T follicular helper cell (primary cell): ENCODE data around the gene PTPRB.
"Not testable (repeated sequence)": the region's sequence is repeated elsewhere in the genome, so short reads cannot be mapped to it uniquely, and the experiment has no call there.

Experiments
- DNase-seq: peaks from one replicate; pipeline ENCODE4 v3.0.0-alpha.2; 2020; ENCODE audit warnings: low read depth

PTPRB gene

DNA sequence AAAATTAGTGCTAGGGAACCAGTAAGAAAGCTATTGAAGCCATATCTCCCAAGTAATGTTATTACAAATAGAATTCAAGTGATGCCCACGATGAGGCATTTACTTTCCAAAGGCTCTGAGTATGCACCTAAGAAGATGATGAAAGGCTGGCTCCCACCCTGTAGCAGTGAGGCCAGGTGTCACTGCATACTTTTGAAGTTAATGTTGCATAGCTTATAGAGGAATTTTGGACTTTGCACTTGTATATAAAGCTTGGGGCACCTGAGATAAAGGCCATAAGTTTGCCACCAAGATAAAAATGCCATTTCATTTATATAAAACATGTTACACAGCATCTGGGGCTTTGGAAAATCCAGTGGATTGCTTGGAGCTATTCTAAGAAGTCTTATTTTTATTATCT, 96.2 kb downstream of the PTPRB start:
- DNase-seq: no peak

DNA sequence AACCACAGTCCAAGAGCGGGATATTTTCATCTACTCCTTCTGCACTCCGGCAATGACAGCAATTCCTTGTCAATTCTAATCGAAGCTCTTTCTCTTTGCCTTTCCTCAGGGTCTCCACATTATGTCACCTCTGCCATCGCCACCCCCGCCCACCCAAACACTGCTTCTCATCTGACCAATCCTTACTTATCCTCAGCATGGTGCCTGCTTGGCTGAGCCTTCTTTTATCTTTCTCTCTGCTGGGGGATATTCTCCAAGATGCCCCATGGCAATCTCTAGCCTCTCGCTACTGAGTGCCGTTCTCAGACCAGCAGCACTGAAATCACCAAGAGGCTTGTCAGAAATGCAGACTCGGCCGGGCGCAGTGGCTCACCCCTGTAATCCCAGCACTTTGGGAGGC, 100.6 kb downstream of the PTPRB start:
- no peak for DNase-seq

DNA sequence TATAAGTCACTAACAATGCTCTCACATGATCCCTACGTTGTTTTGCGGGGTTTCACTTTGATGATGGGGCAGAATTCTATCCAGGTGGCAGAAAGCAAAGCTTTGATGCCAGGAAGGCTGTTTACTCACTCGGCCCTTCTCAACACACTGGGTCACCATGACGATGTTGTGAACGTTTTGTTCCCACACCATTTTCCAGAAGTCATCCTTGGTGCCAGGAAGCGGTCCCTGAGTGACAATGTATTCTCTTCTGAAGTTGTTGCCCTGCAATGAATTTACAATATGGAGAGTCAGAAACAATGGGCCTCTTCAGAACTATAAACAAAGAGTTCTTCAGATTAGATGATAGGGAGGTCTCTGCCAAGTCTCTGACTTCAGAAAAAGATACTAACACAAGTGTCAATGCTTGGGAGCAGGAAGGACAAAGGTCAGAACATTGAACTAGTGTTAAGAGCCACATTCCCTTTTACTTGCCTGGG, 101.3 kb downstream of the PTPRB start:
- DNase-seq: no peak

DNA sequence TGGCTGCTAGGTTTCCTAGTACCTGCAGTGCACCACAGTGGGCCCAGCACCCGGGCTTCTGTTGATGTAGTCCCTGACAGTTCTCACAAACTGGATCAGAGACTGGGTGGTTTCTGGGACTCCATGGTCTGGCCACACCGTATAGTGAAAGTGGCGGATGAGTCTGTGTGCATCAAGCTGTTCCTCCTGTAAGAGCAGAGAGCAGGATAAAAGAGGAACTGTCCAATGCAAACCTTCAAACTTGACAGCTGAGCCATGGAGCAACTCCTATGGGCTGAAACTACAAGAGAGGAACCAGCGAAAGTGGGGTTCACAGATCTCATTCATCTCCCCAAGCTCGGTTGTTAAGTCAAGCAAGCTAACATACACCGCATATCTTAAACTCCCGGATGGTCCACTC, 102.8 kb downstream of the PTPRB start:
- no peak for DNase-seq

DNA sequence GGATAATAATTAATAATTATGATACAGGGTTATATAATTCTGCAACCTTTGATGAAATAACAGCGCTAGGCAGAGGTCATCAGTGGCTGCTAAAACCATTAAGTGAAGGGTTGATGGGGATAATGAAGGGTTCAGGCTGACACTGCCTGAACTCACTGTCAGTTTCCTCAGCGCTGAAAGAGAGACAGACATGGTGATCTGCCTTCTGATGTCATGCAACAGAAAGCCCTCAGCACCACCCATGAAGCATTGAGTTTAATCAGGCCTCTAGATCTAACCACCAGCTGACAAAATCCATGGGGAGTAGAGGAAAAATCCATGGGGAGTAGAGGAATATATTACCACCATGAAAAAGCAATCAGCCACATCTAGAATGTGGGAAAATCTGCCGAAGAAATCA, 107.6 kb downstream of the PTPRB start:
- DNase-seq: no peak

DNA sequence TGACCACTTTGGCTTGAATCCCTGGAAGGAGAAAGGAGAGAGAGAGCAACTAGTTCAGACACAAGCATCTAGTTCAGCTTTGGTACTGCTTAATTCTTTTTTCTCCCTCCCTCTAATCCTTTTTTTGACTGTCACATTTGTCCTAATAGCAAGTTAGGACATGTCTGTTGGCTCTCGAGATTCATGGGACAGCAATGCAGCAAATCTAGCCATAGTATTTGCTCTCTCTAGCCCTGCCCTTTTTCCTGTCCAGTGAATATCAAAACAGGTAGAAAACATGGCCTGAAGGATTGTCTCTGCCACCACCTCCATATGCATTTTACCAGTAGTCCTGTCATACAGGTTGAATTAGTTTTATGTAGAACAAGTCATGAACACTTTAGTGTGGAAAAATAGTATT, 116.4 kb downstream of the PTPRB start:
- DNase-seq: no peak

DNA sequence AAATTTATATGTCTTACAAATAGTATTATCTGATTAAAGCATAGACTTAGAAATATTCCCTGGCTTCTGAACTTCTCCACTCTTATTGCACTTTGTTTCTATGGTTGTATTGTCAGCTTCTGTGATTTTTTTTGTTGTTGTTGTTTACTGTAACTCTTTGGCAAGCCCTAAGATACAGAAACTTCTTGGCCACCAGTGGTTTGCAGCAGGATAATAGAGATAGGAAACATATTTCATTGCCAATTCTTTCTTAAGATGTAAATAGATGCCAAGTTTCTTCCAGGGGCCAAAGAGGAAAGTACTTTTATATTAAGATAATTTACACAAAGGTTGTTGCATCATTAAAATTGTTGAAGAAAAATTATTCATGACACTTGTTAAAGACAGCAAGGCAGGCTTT, 123.8 kb downstream of the PTPRB start:
- DNase-seq: no peak

DNA sequence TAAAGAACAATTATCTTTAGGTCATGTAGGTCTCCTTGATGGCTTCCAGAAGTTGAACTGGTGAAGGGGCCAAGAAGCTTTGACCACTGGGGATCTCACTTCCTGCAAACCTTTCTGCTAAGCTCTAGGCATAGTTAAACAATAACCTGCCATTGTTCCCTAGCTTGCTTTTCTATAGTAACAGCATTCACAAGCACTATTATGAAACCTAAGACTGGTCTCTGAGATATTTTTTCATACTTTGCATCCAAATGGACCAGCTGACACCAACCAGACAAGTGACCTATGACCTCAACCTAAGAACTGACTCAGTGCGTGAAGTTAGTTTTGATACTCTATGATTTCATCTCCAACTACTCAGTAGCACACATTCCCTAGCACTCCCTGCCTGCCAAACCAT, 129.1 kb downstream of the PTPRB start:
- DNase-seq: no peak

DNA sequence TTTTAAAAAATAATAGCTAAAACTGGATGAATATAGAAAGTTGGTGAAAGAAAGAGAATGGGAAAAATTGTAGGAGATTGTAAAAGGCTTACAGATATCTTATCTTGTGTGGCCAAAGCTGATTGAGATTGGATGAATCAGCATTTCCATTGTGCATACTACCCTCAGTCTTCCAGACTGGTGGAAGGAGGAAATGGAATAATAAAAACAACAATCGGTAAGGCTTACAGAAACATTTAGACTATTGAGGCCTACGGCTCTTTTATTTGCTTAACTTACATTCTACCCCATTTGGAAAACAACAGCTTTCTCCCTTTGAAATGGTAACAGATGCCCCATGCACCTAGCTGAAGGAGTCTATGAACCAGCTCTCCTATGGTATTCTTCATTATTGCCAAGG, 129.8 kb downstream of the PTPRB start:
- no peak for DNase-seq

DNA sequence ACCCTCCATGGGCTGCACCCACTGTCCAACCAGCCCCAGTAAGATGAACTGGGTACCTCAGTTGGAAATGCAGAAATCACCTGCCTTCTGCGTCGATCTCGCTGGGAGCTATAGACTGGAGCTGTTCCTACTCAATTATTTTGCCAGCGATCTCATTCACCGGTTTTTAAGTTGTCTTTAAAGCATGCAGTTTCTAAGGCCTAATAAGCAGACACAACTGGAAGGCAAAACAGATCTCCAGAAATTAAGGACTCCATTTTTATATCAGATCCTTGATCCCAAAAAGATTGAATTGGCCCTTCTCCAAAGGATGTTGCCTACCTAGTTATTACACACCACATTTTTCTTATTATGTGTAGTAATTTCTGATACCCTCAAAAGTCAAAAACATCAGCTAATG, 139.7 kb downstream of the PTPRB start:
- no peak for DNase-seq

DNA sequence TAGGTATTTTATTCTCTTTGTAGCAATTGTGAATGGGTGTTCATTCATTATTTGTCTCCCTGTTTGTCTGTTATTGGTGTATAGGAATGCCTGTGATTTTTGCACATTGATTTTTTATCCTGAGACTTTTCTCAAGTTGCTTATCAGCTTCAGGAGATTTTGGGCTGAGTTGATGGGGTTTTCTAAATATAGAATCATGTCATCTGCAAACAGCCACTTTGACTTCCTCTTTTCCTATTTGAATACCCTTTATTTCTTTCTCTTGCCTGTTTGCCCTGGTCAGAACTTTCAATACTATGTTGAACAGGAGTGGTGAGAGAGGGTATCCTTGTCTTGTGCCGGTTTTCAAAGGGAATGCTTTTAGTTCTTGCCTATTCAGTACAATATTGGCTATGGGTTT, 144.3 kb downstream of the PTPRB start:
- DNase-seq: not testable (repeated sequence)

DNA sequence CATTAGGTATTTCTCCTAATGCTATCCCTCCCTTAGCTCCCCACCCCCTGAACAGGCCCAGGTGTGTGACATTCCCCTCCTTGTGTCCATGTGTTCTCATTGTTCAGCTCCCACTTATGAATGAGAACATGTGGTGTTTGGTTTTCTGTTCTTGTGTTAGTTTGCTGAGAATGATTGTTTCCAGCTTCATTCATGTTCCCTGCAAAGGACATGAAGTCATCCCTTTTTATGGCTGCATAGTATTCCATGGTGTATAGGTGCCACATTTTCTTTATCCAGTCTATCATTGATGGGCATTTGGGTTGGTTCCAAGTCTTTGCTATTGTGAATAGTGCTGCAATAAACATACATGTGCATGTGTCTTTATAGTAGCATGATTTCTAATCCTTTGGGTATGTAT, 146.3 kb downstream of the PTPRB start:
- not testable (repeated sequence) for DNase-seq

DNA sequence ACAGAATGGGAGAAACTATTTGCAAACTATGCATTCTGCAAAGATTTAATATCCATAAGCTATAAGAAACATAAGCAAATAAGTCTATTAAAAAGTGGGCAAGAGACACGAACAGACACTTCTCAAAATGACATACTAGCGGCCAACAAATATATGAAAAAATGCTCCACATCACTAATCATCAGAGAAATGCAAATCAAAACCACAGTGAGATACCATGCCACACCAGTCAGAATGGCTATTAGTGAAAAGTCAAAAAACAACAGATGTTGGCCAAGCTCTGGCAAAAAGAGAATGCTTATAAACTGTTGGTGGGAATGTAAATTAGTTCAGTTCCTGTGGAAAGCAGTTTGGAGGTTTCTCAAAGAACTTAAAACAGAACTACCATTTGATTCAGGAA, 149.8 kb downstream of the PTPRB start:
- no peak for DNase-seq

DNA sequence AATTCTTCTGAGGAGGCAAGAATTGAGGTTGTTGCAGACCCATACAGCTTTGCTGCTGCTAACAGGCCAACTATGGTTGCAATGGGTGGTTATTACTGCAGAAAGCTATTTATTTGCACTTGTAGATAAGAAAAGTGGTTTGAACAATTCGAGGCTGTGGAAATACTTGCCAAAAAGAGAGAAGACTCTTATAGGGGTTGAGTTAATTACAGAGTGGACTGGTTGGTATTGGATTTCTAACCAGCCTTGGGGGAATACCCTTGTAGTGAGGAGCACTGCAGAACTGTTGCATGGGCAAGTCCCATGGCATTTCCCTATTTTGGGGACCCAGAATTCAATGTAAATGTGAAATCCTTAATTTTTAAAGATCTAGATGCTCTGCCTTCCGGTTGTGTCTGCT, 150.6 kb downstream of the PTPRB start:
- no peak for DNase-seq

DNA sequence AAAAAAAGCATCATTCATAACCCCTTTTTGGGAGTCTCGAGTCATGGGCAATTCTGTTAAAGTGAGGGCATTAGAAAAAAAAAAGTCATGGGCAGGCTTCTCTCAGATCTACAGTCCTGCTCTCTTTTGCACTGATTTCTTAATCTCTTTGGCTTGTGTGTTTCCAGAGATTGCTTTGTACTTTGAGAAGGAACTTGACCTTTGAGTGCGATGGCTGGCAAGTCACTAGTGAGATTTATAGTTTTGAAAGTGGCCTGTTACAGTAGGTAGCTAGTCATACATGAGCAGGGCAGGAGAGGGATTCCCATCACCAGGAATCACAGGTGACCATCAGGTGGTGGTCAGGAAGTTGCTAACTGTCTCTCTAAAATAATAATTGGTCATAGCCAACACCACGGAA, 151.5 kb downstream of the PTPRB start:
- no peak for DNase-seq

DNA sequence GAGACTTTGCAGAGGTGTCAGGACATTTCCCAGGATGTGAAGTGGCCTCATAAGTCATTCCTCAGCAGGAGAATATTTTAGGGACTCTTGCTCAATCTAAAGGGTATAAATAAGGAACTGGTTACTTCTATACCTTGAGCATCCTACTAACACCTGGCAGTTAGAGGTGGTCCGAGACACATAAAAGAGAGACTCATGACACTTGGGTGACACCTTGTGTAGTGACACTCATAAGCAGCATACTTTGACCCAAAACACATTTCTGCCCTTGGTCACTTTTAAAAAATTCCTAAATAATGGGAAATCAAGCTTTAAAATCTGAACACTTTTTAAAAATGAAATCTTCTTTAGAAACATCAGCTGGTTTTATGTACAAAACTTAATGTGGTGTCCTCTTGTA, 152.8 kb downstream of the PTPRB start:
- no peak for DNase-seq

DNA sequence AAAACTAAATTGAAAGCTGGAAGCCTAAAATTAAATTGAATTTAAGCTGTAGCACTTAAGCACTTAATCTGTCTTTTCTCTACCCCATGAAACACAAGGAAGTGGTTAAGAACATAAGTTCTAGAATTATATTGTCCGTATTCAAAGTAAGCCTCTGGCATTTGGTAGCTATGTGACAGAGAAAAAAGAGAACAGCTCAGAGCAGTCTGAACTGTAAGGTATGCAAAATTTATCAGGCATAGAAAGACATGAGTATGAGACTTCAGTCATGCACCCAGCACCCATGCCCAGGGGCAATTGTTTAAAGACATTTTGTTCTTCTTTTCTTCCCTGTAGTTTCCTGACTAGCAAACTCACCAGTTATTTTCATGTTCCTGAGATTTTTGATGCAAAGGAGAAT, 154.5 kb downstream of the PTPRB start:
- no peak for DNase-seq

DNA sequence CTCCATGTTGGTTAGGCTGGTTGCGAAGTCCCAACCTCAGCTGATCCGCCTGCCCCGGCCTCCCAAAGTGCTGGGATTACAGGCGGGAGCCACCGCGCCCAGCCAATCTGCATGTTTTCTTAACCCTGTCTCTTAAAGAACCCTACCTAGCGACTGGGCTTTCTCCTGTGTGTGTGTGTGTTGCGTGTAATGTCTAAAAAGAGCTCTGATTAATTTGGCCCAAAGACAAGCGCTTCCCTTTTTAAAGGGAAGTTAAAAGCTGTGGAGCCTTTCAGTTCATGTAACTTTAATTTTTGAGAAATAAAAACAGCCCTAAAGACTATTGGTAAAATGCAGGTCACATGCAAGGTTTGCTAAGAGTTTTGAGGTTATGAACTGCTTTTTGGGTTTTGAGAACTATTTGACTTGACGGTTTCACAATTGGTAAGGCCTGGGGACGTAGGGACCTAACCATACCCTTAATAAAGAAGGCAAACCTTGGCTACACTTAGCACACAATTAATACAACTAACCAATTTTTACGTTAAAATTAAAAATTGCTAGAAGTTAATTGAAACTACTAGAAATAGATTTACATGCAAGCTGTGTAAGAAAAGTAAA, 167.9 kb downstream of the PTPRB start:
- no peak for DNase-seq

DNA sequence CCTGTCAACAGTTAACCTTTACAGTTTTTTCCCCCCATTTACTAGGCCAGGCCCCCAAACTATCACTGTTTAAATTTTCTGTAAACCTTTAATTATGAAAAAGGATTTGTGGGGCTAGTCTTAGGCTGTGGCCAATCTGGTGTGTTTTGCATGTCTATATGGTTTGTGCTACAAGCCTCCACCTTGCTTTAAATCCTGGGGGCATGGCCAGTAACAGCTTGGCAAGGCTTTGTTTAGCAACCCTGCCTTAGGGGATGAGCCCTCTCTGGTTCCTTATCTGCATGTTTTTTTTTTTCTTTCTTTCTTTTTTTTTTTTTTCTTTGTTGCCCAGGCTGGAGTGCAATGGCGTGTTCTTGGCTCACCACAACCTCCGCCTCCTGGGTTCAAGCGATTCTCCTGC, 168.5 kb downstream of the PTPRB start:
- no peak for DNase-seq

DNA sequence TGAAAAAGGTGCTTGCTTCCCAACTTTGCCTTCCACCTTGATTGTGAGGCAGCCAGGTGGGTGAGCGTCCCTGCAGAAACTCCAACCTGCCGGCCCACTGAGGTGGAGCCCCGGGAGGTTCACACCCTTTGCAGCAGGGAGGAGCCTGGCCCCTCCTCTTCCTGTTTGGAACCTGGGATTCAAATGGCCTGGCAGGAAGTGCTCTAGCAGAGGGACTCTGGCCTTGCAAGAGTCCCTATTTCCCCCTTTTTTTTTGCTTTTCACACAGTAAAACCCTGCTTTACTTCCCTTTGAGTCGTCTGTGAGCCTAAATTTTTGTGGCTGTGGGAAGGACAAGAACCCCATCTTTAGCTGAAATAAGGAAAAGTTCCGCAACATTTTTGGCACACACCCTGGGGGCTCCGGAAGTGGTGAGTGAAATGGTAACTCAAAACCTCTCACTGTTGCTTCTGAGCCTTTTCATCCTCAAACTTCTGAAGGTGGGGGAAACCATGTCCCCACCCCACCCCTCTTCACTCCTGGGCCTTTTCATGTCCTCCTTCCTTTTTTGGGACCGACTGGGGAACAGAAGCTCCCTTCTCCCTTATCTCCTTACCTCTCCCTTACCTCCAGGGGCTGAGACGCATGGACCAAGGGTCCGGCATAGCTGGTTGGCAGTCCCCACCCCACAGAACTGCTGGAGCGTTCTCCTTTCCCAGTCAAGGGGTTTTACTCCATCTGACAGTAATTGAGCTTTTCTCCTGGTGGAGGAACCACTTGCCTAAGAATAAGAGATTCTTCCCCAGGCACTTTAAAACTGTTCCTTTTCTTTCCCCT, 169.1 kb downstream of the PTPRB start:
- DNase-seq: no peak

DNA sequence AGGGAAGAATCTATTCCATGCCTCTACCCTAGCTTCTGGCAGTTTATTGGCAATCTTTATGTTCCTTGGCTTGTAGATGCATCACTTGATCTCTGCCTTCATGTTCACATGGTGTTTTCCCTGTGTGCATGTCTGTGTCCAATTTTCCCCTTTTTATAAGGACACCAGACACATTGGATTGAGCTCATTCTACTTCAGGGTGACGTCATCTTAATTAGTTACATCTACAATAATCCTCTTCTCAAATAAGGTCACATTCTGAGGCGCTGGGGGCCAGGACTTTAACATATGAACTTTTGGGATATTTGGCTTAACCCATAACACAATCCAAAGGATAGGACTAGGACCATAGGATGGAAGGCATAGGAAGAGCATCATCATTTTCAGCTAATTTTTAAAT, 169.8 kb downstream of the PTPRB start:
- DNase-seq: no peak

DNA sequence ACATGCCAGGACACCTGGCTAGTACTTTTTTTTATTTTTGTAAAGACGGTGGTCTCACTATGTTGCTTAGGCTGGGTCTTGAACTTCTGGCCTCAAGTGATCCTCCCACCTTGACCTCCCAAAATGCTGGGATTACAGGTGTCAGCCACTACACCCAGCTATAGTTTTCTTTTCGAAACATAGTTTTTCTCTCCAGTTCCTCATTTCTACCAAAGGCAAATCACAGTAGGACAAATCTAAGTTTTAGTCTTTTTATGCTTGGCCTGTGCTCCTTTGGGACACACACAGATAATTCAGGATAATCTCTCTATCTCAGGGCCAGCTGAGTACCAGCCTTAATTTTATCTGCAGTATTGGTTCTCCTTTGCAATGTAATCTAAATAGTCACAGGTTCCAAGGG, 170.5 kb downstream of the PTPRB start:
- no peak for DNase-seq
